Ecto neural progenitor cell (in vitro differentiated cells): ENCODE data around the gene SLC43A1.
A peak's percentile ranks its signal among the peaks of the same experiment; 100 is the strongest.
"Not testable (repeated sequence)": the region's sequence is repeated elsewhere in the genome, so short reads cannot be mapped to it uniquely, and the experiment has no call there.

Experiments
- DNase-seq: peaks from one replicate; pipeline ENCODE4 v3.0.0-alpha.2; 2018; ENCODE audit warnings: low spot score

The SLC43A1 gene

GRCh38 chr11:57460758-57461749 is 54.4 kb downstream of the SLC43A1 start:
- DNase-seq = no peak

GRCh38 chr11:57460022-57460757 is 55.3 kb downstream of the SLC43A1 start, which contains the start of gene RTN4RL2:
Gene RTN4RL2, plus strand, starts transcription at chr11:57460528. Its CDS starts 338 bp downstream, at chr11:57460866.
- DNase-seq = peak; percentile 86

- DNase-seq = no peak
Measured at GRCh38 chr11:57459164-57460021, 56.1 kb downstream of the SLC43A1 start.

- DNase-seq = peak; percentile 78
Measured at GRCh38 chr11:57458410-57459163, 56.9 kb downstream of the SLC43A1 start.

- DNase-seq = no peak
Measured at GRCh38 chr11:57458060-57458409, 57.5 kb downstream of the SLC43A1 start.

- DNase-seq = no peak
Measured at GRCh38 chr11:57457643-57458023, 57.9 kb downstream of the SLC43A1 start.

GRCh38 chr11:57456960-57457642 is 58.4 kb downstream of the SLC43A1 start:
- peak; percentile 92 for DNase-seq

GRCh38 chr11:57453543-57454177 is 61.8 kb downstream of the SLC43A1 start:
- no peak for DNase-seq

GRCh38 chr11:57446055-57446454 is 69.4 kb downstream of the SLC43A1 start:
- DNase-seq = no peak

GRCh38 chr11:57445122-57445394 is 70.4 kb downstream of the SLC43A1 start:
- DNase-seq = not testable (repeated sequence)

- DNase-seq = no peak
Measured at GRCh38 chr11:57444362-57445121, 71.0 kb downstream of the SLC43A1 start.

GRCh38 chr11:57440744-57441414 is 74.6 kb downstream of the SLC43A1 start:
- DNase-seq = no peak

- no peak for DNase-seq
Measured at GRCh38 chr11:57439786-57440185, 75.7 kb downstream of the SLC43A1 start.

- DNase-seq = no peak
Measured at GRCh38 chr11:57438345-57439285, 76.9 kb downstream of the SLC43A1 start.

GRCh38 chr11:57436031-57436430 is 79.5 kb downstream of the SLC43A1 start:
- DNase-seq = no peak

- DNase-seq = no peak
Measured at GRCh38 chr11:57434640-57435546, 80.6 kb downstream of the SLC43A1 start.
